H1 (cell line): ENCODE results near the gene PASK. TPM values are rescaled to one million over a fixed set of nuclear protein-coding genes. Genes with fewer than 3 reads are reported as not detected.

Experiments used
- ASH2L ChIP-seq: fragments of 200-600, 300-600 bp; sonication (generic); IDR thresholded peaks from one replicate; pipeline ENCODE4 v1.7.1; 2017; ENCODE audit warnings: low read length
- GABPA ChIP-seq: IDR thresholded peaks from 2 replicates; pipeline ENCODE4 v1.6.1; 2011; ENCODE audit warnings: mild to moderate bottlenecking, low read length, moderate library complexity, borderline replicate concordance; ENCODE audit not compliant: insufficient read depth
- JUND ChIP-seq: IDR thresholded peaks from 2 replicates; pipeline ENCODE4 v1.6.1; 2011; ENCODE audit warnings: mild to moderate bottlenecking, improper control_type of control experiment, low read length
- RFX5 ChIP-seq: IDR thresholded peaks from 2 replicates; pipeline ENCODE4 v1.6.1; 2011; ENCODE audit warnings: low read depth, low read length, improper control_type of control experiment, borderline replicate concordance
- RNF2 ChIP-seq: fragments of 200-900, 300-1000 bp; sonication (generic); IDR thresholded peaks from 2 replicates; pipeline ENCODE4 v1.7.1; 2016; ENCODE audit warnings: borderline replicate concordance, low read depth, mild to moderate bottlenecking, antibody characterized with exemption, low read length; ENCODE audit not compliant: poor library complexity, severe bottlenecking; ENCODE audit errors: missing control alignments
- SIN3A ChIP-seq, 2 experiments: IDR thresholded peaks in 1 of 2; conservative IDR thresholded peaks in 1 of 2; 2 replicates each; pipeline ENCODE4 v1.6.1; 2011 to 2012; ENCODE audit warnings: low read length in 2 of 2, improper control_type of control experiment in 1 of 2, low read depth in 1 of 2, mild to moderate bottlenecking in 1 of 2
- TAF7 ChIP-seq: optimal IDR thresholded peaks from 2 replicates; pipeline ENCODE3; 2011; ENCODE audit warnings: low read depth, mild to moderate bottlenecking, inconsistent platforms, low read length, moderate library complexity, borderline replicate concordance
- polyA plus RNA-seq, 7 experiments: library from polyadenylated mRNA; depleted of rRNA in 3 of 7; stranded (reverse) in 5 of 7; unstranded in 2 of 7; fragments of >200 nt in 5 of 7; fragments of 200-250 nt in 2 of 7; gene quantifications; 1 replicate in 5 of 7; 2 replicates in 1 of 7; 4 replicates in 1 of 7; pipeline versions ENCODE4 v1.2.1 to v1.2.3, GENCODE V29; 2011 to 2013; ENCODE audit warnings: missing spikeins in 2 of 7, mixed read lengths in 2 of 7
- total RNA-seq: library from RNA; stranded (reverse); fragmentation: NEBNext Ultra II Directional; extraction: Animal tissue kit (Norgen Biotek cat#: 25700); gene quantifications from 2 replicates; pipeline ENCODE4 v1.2.1, GENCODE V29; 2021

Gene PASK
- total and polyA plus RNA-seq, 2 of the 8 experiments (the other 6 are each of a cell fraction or from before 2014, with no cell fraction given): 20.5 to 66.1 TPM

DNA sequence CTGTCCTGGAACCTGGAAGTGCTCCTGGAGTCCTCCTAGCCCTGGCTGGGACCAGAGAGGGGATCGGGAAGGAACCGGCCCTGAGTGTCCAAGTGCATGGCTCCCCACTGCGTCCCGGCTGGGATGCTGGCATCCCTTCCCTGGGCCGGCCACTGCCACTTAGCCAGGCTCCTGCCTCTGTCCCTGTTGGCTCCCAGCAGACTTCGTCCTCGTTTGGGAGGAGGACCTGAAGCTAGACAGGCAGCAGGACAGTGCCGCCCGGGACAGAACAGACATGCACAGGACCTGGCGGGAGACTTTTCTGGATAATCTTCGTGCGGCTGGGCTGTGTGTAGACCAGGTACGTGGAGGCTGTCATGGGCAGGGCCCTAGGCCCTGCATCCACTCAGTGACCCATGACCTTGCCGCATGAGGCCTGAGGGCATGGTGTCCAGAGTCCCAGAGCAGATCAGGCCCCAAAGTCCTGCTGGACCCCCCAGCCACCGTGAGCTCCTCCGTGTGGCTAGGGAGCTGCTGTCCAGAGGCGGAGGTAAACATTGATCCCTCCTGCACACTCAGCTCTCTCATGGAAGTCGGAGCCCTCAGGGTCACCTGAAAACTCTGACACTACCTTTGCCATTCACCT is 46.3 kb upstream of the PASK start (continued):
- TF ChIP-seq RNF2 (no peak), ASH2L (no peak), TAF7 (no peak), GABPA (no peak), RFX5 (no peak), SIN3A (conservative IDR thresholded peaks at IDR 0.05 in 1 of 2, IDR thresholded peaks at IDR 0.05 in 1 of 2; ENCODE audit: low read depth in 1 of 2, low read length in 2 of 2) (no peak), JUND (no peak)
- TF ChIP-seq, all 59 proteins: peak for 0
